Peyer's patch (tissue), 4 donors: ENCODE measurements around the gene FAM229B. TPM values are rescaled to one million over a fixed set of nuclear protein-coding genes. Genes with fewer than 3 reads are reported as not detected.
"Not testable (repeated sequence)": the region's sequence is repeated elsewhere in the genome, so short reads cannot be mapped to it uniquely, and the experiment has no call there.

Experiments
- DNase-seq, 3 donors: peaks; one replicate each; pipeline ENCODE4 v3.0.0-alpha.2; 2017 to 2019
- H3K27ac ChIP-seq, 4 donors: fragments of 200-600 bp; sonication (generic); one replicate each; pipeline ENCODE4 v1.5.1; 2016 to 2019
- H3K27me3 ChIP-seq, 2 donors: fragments of 200-600 bp; sonication (generic); one replicate each; pipeline ENCODE4 v1.5.1; 2019
- H3K36me3 ChIP-seq, 3 donors: fragments of 200-600 bp; sonication (generic); one replicate each; pipeline ENCODE4 v1.5.1; 2016 to 2019
- H3K4me1 ChIP-seq, 4 donors: fragments of 200-600 bp; sonication (generic); one replicate each; pipeline ENCODE4 v1.5.1; 2016 to 2019
- H3K4me3 ChIP-seq, 4 donors: fragments of 200-600 bp; sonication (generic); 1 replicate in 3 of 4; 2 replicates in 1 of 4; pipeline ENCODE4 v1.5.1; 2016 to 2019; ENCODE audit warnings: mild to moderate bottlenecking in 1 of 4
- H3K9me3 ChIP-seq, 4 donors: fragments of 200-600 bp; sonication (generic); one replicate each; pipeline ENCODE4 v1.5.1; 2016 to 2019; ENCODE audit warnings: mild to moderate bottlenecking in 1 of 4
- POLR2A ChIP-seq, 2 donors: fragments of 450-650 bp; IDR thresholded peaks; one replicate each; pipeline ENCODE4 v1.5.1; 2017; ENCODE audit warnings: antibody characterized with exemption in 2 of 2, mild to moderate bottlenecking in 2 of 2, moderate library complexity in 2 of 2
- total RNA-seq, 4 donors: library from RNA; depleted of rRNA; stranded (reverse); fragments of >200 nt; gene quantifications; one replicate each; pipeline ENCODE4 v1.1.0, GENCODE V29; 2016
- TF ChIP-seq, protein P1 (sequence below), 6 experiments: fragments of 450-650 bp in 4 of 6; fragments of 200-600 bp in 2 of 6; sonication (generic) in 1 of 6; IDR thresholded peaks; one replicate each; pipeline ENCODE4 v1.5.1; 2017 to 2019; ENCODE audit warnings: antibody characterized with exemption in 6 of 6, mild to moderate bottlenecking in 3 of 6, moderate library complexity in 1 of 6

The FAM229B gene
- total RNA-seq, 4 donors from 2014 or later: 1.2 to 13.2 (median 2.9) TPM; not detected in 1

DNA sequence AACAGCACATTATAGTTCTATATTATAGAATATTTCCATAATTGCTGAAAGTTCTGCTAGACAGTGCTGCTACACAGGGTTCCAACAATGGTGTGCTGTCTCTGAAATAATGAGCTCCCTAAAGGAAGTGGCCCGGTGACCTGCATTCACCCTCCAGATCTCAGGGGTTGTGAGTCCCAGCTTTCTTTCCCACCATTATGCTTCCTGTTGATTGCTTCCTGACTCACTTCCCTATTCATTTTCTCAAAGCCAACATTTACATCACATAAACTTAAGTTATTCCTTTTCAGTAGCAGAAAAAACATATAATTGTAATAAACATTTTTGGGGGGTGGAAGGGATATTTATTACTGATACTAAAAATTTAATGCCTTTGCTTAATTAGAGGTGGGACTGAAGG is 46.4 kb upstream of the FAM229B start:
- H3K36me3 ChIP-seq: no peaks in the 10 kb centered on the region
- no peaks in the 10 kb centered on the region for H3K27me3 ChIP-seq
- H3K9me3 ChIP-seq: no peaks in the 10 kb centered on the region
- no peaks in the 10 kb centered on the region for H3K4me1 ChIP-seq
- no peak overlapping the region for H3K4me3 ChIP-seq
- no peak overlapping the region for H3K27ac ChIP-seq
- DNase-seq: no peak
- TF ChIP-seq, protein P1, sequence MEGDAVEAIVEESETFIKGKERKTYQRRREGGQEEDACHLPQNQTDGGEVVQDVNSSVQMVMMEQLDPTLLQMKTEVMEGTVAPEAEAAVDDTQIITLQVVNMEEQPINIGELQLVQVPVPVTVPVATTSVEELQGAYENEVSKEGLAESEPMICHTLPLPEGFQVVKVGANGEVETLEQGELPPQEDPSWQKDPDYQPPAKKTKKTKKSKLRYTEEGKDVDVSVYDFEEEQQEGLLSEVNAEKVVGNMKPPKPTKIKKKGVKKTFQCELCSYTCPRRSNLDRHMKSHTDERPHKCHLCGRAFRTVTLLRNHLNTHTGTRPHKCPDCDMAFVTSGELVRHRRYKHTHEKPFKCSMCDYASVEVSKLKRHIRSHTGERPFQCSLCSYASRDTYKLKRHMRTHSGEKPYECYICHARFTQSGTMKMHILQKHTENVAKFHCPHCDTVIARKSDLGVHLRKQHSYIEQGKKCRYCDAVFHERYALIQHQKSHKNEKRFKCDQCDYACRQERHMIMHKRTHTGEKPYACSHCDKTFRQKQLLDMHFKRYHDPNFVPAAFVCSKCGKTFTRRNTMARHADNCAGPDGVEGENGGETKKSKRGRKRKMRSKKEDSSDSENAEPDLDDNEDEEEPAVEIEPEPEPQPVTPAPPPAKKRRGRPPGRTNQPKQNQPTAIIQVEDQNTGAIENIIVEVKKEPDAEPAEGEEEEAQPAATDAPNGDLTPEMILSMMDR (IDR thresholded peaks at IDR 0.05): no peak
- TF ChIP-seq POLR2A (IDR thresholded peaks at IDR 0.05): no peak

DNA sequence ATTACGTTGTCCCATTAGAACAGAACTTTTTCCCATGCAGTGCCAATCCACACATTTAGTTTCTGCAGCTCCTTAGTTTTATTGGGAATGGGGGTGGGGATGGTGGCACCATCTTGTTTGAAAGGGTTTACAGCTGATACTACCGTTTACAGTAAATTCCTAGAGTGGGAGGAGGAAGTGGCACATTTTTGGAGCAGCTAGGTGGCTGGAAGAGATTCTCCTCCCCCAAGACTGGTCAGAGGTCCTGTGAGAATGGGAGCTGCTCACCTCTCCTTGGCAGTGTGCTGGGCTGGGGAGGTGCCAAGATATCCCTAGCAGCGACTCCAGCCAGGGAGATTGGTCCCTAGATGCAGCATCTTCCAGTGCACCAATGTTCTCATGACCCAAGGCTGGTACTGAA is 45.9 kb upstream of the FAM229B start:
- no peaks in the 10 kb centered on the region for H3K4me1 ChIP-seq
- no peak for DNase-seq
- no peaks in the 10 kb centered on the region for H3K9me3 ChIP-seq
- H3K4me3 ChIP-seq: no peak overlapping the region
- no peaks in the 10 kb centered on the region for H3K36me3 ChIP-seq
- no peaks in the 10 kb centered on the region for H3K27me3 ChIP-seq
- no peak overlapping the region for H3K27ac ChIP-seq
- TF ChIP-seq POLR2A (IDR thresholded peaks at IDR 0.05): no peak
- TF ChIP-seq, protein P1 (IDR thresholded peaks at IDR 0.05): no peak

DNA sequence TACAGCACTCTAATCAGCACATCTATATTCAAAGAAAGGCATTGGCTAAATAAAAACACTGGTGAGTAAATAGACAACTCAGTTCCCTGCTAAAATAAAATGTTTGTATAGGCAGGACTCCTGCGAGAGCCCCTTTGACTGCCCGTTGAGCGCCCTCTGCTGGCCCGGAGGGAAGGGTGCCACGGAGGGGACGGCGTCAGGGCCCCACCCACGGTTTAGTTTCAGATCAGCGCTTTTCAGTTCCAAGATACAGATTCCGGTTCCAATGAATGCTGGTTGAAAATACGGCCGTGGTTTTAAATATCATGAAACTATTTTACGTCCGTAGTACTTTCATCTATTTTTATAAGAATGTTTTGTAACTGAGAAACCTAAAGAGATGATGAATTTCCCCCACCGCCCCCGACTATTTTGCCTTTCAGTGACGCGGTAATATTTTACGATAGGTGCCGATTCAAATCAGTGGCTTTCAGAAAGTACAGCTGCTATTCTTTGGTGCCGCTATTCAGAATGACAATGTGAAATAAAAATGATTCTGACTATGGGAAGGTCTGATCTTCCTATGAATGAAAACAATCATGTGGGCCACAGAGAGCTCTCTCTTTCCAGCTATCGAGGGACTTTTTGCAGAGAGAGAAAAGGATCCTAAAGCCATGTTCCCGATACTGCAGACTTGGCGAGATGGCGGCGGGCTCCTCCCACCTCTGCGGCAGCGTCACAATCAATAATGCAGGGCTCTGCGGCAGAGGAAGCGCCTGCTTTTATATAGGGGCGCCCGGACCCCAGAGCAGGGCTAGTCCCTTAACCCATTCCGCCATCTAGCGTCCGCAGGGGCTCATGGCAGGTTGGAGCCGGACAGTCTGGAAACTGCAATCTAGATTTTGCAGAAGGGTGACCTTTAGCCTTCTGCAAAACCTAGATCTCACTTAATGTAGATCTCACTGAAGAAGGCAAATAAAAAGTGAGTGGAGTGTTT is 44.1 kb upstream of the FAM229B start:
- DNase-seq: peak; percentile 87 to 96 (median 93)
- Histone ChIP-seq H3K4me3 (peak overlapping the region; percentile 42 to 63 (median 52)), H3K4me1 (no peaks in the 10 kb centered on the region), H3K27me3 (no peaks in the 10 kb centered on the region), H3K36me3 (no peaks in the 10 kb centered on the region), H3K27ac (peak overlapping the region; percentile 80 to 85 (median 81)), H3K9me3 (no peaks in the 10 kb centered on the region)
- no peak for TF ChIP-seq POLR2A (IDR thresholded peaks at IDR 0.05)
- TF ChIP-seq, protein P1 (IDR thresholded peaks at IDR 0.05): peak; percentile 82 to 97 (median 88)

DNA sequence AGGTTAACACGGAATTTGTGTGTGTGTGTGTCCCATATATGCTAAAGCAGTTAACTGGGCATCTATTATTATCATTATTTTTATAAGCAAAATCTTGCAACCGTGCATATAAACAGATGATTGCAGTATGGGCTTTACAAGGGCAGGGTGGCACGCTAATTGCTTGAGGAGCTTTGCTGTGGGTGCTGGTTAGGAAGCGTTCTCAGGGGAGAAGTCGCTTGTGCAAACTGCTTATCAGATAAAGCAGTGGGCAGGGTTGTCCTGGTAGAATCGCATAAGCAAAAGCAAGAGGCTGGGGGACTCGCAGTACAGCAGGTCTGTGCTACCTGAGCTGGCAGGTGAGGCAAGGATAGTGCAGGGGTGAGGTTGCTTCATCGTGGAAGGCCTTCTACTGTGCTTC is 43.2 kb upstream of the FAM229B start:
- no peaks in the 10 kb centered on the region for H3K36me3 ChIP-seq
- DNase-seq: no peak
- no peak overlapping the region for H3K27ac ChIP-seq
- H3K4me3 ChIP-seq: no peak overlapping the region
- H3K4me1 ChIP-seq: no peaks in the 10 kb centered on the region
- no peaks in the 10 kb centered on the region for H3K27me3 ChIP-seq
- TF ChIP-seq, protein P1 (IDR thresholded peaks at IDR 0.05): no peak
- no peaks in the 10 kb centered on the region for H3K9me3 ChIP-seq

DNA sequence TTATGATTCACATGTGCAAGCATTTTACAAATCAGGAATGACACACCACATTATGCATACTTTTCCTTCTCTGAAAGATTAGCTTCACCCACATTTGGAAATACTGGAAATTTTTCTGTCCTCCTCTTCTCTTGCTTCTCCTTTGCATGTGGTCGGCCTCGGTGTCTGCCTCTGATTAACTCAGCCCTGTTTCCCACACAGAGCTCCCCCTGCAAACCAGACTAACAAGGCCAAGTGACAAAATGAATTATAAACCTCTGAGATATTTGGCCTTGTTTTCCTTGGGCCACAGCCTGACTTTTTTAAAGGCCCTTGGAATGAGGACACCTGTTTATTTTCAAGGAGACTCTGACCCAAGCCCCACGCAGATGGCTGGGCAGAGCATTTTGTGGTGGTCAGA is 42.5 kb upstream of the FAM229B start:
- DNase-seq: no peak
- Histone ChIP-seq H3K27me3 (no peaks in the 10 kb centered on the region), H3K9me3 (no peaks in the 10 kb centered on the region), H3K36me3 (no peaks in the 10 kb centered on the region), H3K27ac (no peak overlapping the region), H3K4me3 (no peak overlapping the region), H3K4me1 (no peaks in the 10 kb centered on the region)
- TF ChIP-seq, protein P1 (IDR thresholded peaks at IDR 0.05): no peak
- TF ChIP-seq POLR2A (IDR thresholded peaks at IDR 0.05): no peak

DNA sequence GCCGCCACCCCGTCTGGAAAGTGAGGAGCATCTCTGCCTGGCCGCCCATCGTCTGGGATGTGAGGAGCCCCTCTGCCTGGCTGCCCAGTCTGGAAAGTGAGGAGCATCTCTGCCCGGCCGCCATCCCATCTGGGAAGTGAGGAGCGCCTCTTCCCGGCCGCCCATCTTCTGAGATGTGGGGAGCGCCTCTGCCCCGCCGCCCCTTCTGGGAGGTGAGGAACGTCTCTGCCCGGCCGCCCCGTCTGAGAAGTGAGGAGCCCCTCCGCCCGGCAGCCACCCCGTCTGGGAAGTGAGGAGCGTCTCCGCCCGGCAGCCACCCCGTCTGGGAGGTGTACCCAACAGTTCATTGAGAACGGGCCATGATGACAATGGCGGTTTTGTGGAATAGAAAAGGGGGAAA is 39.9 kb upstream of the FAM229B start:
- not testable (repeated sequence) for H3K27me3 ChIP-seq, H3K4me3 ChIP-seq, H3K9me3 ChIP-seq, H3K27ac ChIP-seq, DNase-seq, H3K4me1 ChIP-seq, H3K36me3 ChIP-seq
